CD4-positive, alpha-beta memory T cell (primary cell): ENCODE results near the gene AURKA. TPM values are rescaled to one million over a fixed set of nuclear protein-coding genes. Genes with fewer than 3 reads are reported as not detected.

Source experiments
- CTCF ChIA-PET: fragments of 350-600 bp; sonication (Branson Sonifier 250); formaldehyde crosslinking; loops from one replicate; lab custom pipeline; 2021; ENCODE audit warnings: inconsistent platforms; ENCODE audit not compliant: partially characterized antibody; lab: Charles Lee
- POLR2A ChIA-PET: fragments of 350-600 bp; sonication (Branson Sonifier 250); formaldehyde crosslinking; loops from one replicate; lab custom pipeline; 2021; ENCODE audit not compliant: partially characterized antibody; lab: Charles Lee
- DNase-seq, 5 donors: peaks; one replicate each; pipeline versions ENCODE4 v3.0.0 to v3.0.0-alpha.2; 2020 to 2022; ENCODE audit warnings: mixed read lengths in 1 of 5
- H3K27ac ChIP-seq: one replicate; pipeline ENCODE4 v1.7.0; 2013; ENCODE audit warnings: low read depth, low read length
- H3K27me3 ChIP-seq: 2 replicates; pipeline ENCODE4 v1.7.0; 2013; ENCODE audit warnings: mild to moderate bottlenecking, low read length, moderate library complexity; ENCODE audit not compliant: insufficient read depth
- H3K36me3 ChIP-seq: 2 replicates; pipeline ENCODE4 v1.7.0; 2013; ENCODE audit warnings: mild to moderate bottlenecking, low read length, moderate library complexity; ENCODE audit not compliant: insufficient read depth
- H3K4me1 ChIP-seq: 2 replicates; pipeline ENCODE4 v1.7.0; 2013; ENCODE audit warnings: mild to moderate bottlenecking, low read length, moderate library complexity; ENCODE audit not compliant: insufficient read depth
- H3K4me3 ChIP-seq, 2 donors: one replicate each; pipeline ENCODE4 v1.7.0; 2013; ENCODE audit warnings: low read length in 2 of 2, mild to moderate bottlenecking in 1 of 2
- H3K9me3 ChIP-seq, 2 donors: one replicate each; pipeline ENCODE4 v1.7.0; 2013; ENCODE audit warnings: low read length in 2 of 2, control low read depth in 1 of 2; ENCODE audit not compliant: control insufficient read depth in 1 of 2
- H3K27ac Mint-ChIP-seq, 7 donors: one replicate each; pipeline ENCODE4 v1.8.0; 2020 to 2021; ENCODE audit warnings: mixed read lengths in 7 of 7, mild to moderate bottlenecking in 6 of 7, inconsistent platforms in 3 of 7, moderate library complexity in 3 of 7
- H3K27me3 Mint-ChIP-seq, 2 donors: one replicate each; pipeline ENCODE4 v1.8.0; 2020 to 2021; ENCODE audit warnings: mixed read lengths in 2 of 2
- H3K36me3 Mint-ChIP-seq, 2 donors: one replicate each; pipeline ENCODE4 v1.8.0; 2020 to 2021; ENCODE audit warnings: mixed read lengths in 2 of 2, inconsistent platforms in 1 of 2, mild to moderate bottlenecking in 1 of 2
- H3K4me1 Mint-ChIP-seq, 4 donors: one replicate each; pipeline ENCODE4 v1.8.0; 2020 to 2021; ENCODE audit warnings: mixed read lengths in 4 of 4, mild to moderate bottlenecking in 1 of 4
- H3K4me3 Mint-ChIP-seq, 8 donors: one replicate each; pipeline ENCODE4 v1.8.0; 2020 to 2021; ENCODE audit warnings: mixed read lengths in 8 of 8, mild to moderate bottlenecking in 7 of 8, moderate library complexity in 6 of 8, inconsistent platforms in 3 of 8
- H3K9me3 Mint-ChIP-seq, 8 donors: one replicate each; pipeline ENCODE4 v1.8.0; 2020 to 2021; ENCODE audit warnings: mixed read lengths in 8 of 8, mild to moderate bottlenecking in 5 of 8, inconsistent platforms in 3 of 8, moderate library complexity in 1 of 8
- intact Hi-C: fragments of 100-400 bp; cut with micrococcal nuclease; formaldehyde crosslinking; loops from one replicate; pipeline ENCODE4 v1.15.1; 2023
- polyA plus RNA-seq, 2 donors: library from polyadenylated mRNA; unstranded; fragments of 300-500 nt; fragmentation: Illumina TruSeq; gene quantifications; one replicate each; pipeline ENCODE4 v1.2.3, GENCODE V29; 2021
- total RNA-seq, 2 experiments: library from RNA; stranded (reverse); gene quantifications; one replicate each; pipeline ENCODE4 v1.2.3, GENCODE V29; 2021

AURKA gene
- total and polyA plus RNA-seq, 4 experiments from 2014 or later = 0.81 to 2.8 (median 1.5) TPM

DNA sequence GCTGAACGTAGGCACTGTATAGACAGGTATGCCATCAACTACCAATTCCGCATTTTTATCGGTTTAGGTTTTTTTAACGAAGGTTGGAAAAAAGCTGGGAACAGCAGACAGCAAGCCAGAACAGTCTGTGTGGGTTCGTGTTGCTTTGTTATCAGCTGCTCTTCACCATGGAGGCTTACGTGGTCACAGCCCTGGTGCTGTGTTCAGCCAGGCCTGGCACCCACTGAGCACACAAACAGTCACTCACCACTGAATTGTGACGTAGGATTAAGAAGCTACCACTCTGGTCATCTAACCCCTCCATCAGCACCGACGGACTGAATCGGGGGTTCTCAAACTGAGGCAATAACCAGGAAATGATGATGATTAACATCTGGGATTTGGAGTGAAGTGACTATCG lies 20.0 kb downstream of the AURKA start:
- H3K4me3 ChIP-seq = no peak overlapping the region
- H3K4me1 ChIP-seq = peaks cover 8% of the 10 kb centered on the region
- H3K9me3 ChIP-seq = no peaks in the 10 kb centered on the region
- ChIA-PET POLR2A (interaction anchor here (1.3 kb wide), 1 partner anchor 10 kb away, joined by 7 read pairs; no protein-coding TSS in a partner anchor), CTCF (interaction anchor here (0.7 kb wide), 1 partner anchor 34 kb away, joined by 3 read pairs; no protein-coding TSS in a partner anchor)
- H3K27ac ChIP-seq = no peak overlapping the region
- no peaks in the 10 kb centered on the region for H3K36me3 ChIP-seq
- Mint-ChIP-seq H3K27me3 (no peaks in the 10 kb centered on the region), H3K36me3 (peaks cover 12 to 26% of the 10 kb centered on the region in 2 donors), H3K27ac (no peak overlapping the region), H3K4me1 (peaks cover 10 to 22% (median 13%) of the 10 kb centered on the region in 4 donors), H3K4me3 (no peak overlapping the region), H3K9me3 (no peaks in the 10 kb centered on the region)
- intact Hi-C loops = no loop called here
- no peaks in the 10 kb centered on the region for H3K27me3 ChIP-seq
- no peak for DNase-seq

DNA sequence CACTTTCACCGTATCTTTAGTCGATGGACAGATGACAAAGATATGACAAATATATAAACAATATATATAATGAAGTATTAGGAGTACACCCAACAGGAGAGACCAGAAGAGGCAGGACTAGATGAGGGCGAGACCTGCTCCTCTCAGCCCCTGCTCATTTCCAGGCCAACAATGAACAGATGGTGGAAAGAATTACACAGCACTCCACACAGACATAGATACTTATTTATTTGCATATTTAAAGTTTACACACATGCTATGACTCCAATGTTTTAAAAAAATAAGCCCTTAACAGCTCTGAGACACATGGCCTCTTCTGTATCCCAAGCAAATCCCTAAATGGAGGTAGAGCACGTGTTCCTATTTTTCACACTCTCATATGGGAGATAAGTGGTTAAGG lies 22.8 kb downstream of the AURKA start:
- H3K9me3 Mint-ChIP-seq = no peaks in the 10 kb centered on the region
- no peak for DNase-seq
- no peak overlapping the region for H3K27ac Mint-ChIP-seq
- H3K9me3 ChIP-seq = no peaks in the 10 kb centered on the region
- ChIA-PET CTCF (no interaction called here), POLR2A (interaction anchor here (3.1 kb wide), 1 partner anchor 22 kb away, joined by 10 read pairs; the partner anchor contains the start of genes AURKA and CSTF1)
- no peak overlapping the region for H3K27ac ChIP-seq
- H3K4me1 ChIP-seq = peaks cover 8% of the 10 kb centered on the region
- peaks cover 28 to 47% of the 10 kb centered on the region in 2 donors for H3K36me3 Mint-ChIP-seq
- no peak overlapping the region for H3K4me3 Mint-ChIP-seq
- intact Hi-C loops = no loop called here
- H3K4me1 Mint-ChIP-seq = peaks cover 5 to 17% (median 12%) of the 10 kb centered on the region in 4 donors
- H3K27me3 ChIP-seq = no peaks in the 10 kb centered on the region
- no peaks in the 10 kb centered on the region for H3K27me3 Mint-ChIP-seq
- peaks cover 7% of the 10 kb centered on the region for H3K36me3 ChIP-seq
- no peak overlapping the region for H3K4me3 ChIP-seq

DNA sequence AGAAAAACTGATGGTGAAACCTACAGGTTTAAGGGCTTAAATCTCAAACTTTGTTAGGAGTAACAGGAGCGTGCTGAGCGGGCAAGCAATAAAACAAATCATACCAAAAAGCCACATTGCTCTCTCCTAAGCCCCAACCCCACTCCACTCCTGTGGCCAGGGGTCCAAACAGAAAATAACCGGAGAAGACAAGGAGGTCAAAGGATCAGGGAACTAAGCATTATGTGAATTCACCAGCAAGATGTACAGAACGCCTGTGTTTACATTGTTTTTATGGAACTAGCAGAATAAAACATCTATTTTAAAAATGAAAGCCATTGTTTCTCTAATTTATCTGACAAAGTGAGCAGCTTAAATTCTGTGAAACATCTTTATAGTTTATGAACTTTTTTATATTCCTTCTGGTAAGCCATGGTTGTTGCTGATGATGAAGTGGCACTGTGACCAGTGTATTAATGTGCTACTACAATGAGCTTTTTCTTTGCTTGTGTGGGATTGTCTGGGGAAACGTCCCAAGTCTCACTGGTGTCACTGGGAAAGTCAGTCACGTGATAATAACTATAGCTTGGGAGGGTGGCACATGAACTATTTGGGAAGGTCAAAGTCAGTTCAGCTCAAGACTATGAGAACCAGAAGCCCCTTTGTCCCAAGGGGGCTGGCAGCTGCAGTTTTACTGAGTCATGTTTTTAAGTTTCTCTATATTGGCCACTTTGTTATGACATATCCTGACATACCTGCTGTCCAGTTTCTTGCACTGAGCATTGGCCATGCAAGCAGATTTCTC lies 23.5 kb downstream of the AURKA start:
- Mint-ChIP-seq H3K27ac (peak overlapping the region in 3 of 7 donors; percentile 5 to 39 (median 29)), H3K9me3 (no peaks in the 10 kb centered on the region), H3K27me3 (no peaks in the 10 kb centered on the region), H3K4me3 (no peak overlapping the region), H3K36me3 (peaks cover 28 to 51% of the 10 kb centered on the region in 2 donors), H3K4me1 (peaks cover 5 to 17% (median 8%) of the 10 kb centered on the region in 4 donors)
- CTCF ChIA-PET = no interaction called here
- intact Hi-C loops = no loop called here
- Histone ChIP-seq H3K4me3 (no peak overlapping the region), H3K9me3 (no peaks in the 10 kb centered on the region), H3K4me1 (peaks cover 8% of the 10 kb centered on the region), H3K36me3 (peaks cover 7% of the 10 kb centered on the region), H3K27ac (no peak overlapping the region), H3K27me3 (no peaks in the 10 kb centered on the region)
- POLR2A ChIA-PET = interaction anchor here (3.1 kb wide), 1 partner anchor 23 kb away, joined by 10 read pairs; the partner anchor contains the start of genes AURKA and CSTF1
- DNase-seq = no peak

DNA sequence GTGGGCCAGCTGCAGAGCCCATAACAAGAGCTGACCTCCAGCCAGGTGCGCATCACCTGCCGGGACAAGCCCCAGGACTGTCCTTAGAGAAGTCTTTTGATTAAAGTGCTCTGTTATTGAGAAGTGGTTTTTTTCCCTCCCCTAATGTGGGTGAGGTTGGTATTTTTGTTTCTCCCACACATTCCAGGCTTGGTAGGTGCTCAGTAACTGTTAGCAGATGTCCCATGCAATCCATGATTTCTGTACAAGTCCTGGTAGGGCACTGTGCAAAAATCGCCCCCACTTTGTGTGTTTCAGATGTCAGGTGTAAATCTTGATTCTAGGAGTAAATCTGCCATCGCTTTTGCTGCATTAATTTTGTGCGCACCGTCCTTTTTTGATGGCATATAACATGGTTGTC lies 28.5 kb downstream of the AURKA start:
- H3K4me1 Mint-ChIP-seq = peaks cover 8 to 28% (median 19%) of the 10 kb centered on the region in 4 donors
- CTCF ChIA-PET = no interaction called here
- Histone ChIP-seq H3K4me1 (peaks cover 12% of the 10 kb centered on the region), H3K27me3 (no peaks in the 10 kb centered on the region), H3K27ac (no peak overlapping the region), H3K9me3 (no peaks in the 10 kb centered on the region), H3K4me3 (no peak overlapping the region), H3K36me3 (peaks cover 7% of the 10 kb centered on the region)
- H3K36me3 Mint-ChIP-seq = peaks cover 28 to 40% of the 10 kb centered on the region in 2 donors
- intact Hi-C loops = no loop called here
- H3K27ac Mint-ChIP-seq = no peak overlapping the region
- H3K9me3 Mint-ChIP-seq = no peaks in the 10 kb centered on the region
- H3K27me3 Mint-ChIP-seq = no peaks in the 10 kb centered on the region
- POLR2A ChIA-PET = no interaction called here
- H3K4me3 Mint-ChIP-seq = no peak overlapping the region
- no peak for DNase-seq

DNA sequence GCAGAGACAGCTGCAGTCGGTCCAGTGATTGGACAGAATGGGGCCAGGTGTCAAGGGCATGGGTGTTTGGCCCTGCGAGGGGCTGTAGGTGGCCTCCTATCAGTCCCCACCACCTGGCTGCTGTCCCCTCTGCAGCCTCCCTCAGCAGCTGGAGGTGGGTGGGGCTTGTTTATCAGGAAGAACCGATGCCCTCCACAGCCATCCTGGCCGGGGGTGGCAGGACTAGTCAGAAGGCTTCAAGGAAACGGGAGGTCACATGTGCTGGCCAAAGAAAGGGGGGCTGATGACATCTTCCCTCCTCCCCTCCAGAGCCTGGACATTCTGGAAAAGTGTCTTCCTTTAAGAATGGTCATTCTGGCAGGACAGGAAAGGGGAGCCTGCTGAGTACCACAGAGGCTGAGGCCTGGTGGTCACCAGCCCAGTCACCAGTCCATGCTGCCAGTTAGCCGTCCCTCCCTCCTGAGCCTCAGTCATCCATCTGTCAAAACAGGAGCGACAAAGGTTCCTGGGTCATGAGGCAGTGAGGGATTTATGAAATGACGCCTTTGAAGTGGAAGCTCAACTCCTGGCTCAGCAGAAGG lies 29.1 kb downstream of the AURKA start:
- H3K36me3 ChIP-seq = peaks cover 7% of the 10 kb centered on the region
- H3K4me3 Mint-ChIP-seq = no peak overlapping the region
- no peak for DNase-seq
- peaks cover 12% of the 10 kb centered on the region for H3K4me1 ChIP-seq
- H3K27me3 Mint-ChIP-seq = no peaks in the 10 kb centered on the region
- ChIA-PET CTCF (no interaction called here), POLR2A (interaction anchor here (1.8 kb wide), 1 partner anchor 10 kb away, joined by 7 read pairs; no protein-coding TSS in a partner anchor)
- H3K9me3 ChIP-seq = no peaks in the 10 kb centered on the region
- no peak overlapping the region for H3K4me3 ChIP-seq
- peaks cover 10 to 33% (median 24%) of the 10 kb centered on the region in 4 donors for H3K4me1 Mint-ChIP-seq
- no peak overlapping the region for H3K27ac Mint-ChIP-seq
- no peaks in the 10 kb centered on the region for H3K27me3 ChIP-seq
- intact Hi-C loops = no loop called here
- H3K9me3 Mint-ChIP-seq = no peaks in the 10 kb centered on the region
- no peak overlapping the region for H3K27ac ChIP-seq
- peaks cover 25 to 38% of the 10 kb centered on the region in 2 donors for H3K36me3 Mint-ChIP-seq

DNA sequence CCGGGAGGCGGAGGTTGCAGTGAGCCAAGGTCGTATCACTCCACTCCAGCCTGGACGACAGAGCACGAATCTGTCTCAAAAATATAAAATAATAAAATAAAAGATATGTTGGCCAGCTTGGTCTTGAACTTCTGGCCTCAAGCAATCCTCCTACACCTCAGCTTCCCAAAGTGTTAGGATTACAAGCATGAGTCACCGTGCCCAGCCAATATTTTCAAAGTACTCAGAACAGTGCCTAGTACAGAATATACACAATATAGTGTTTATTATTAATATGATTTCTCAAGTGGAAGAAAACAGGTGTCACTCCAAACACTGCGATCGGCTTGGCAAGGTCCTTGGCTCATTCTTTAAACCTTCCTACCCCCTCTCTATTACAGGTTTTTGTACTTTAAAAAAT lies 30.1 kb downstream of the AURKA start:
- no peak for DNase-seq
- POLR2A ChIA-PET = interaction anchor here (0.6 to 1.8 kb wide), 2 partner anchors 11 kb away, joined by 3 to 7 read pairs; no protein-coding TSS in a partner anchor

DNA sequence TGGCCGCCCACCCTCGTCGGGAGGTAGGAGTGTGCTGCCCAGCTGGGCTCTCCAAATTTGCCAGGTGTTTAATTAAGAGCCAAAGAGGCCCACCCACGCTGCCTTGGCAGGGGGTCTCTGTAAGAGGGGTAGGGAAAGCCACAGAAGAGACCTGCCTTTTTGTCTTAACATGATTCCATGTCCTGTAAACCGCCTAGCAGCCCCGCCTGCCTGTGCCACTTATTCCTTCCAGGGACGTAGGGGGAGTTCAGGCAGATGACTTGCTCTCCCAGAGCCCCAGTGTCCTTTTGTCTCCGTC lies 31.2 kb downstream of the AURKA start:
- Mint-ChIP-seq H3K27me3 (no peaks in the 10 kb centered on the region), H3K27ac (peak overlapping the region in 2 of 7 donors; percentile 76 to 79), H3K4me3 (peak overlapping the region in 7 of 8 donors; percentile 52 to 92 (median 86)), H3K4me1 (peaks cover 10 to 37% (median 27%) of the 10 kb centered on the region in 4 donors), H3K9me3 (no peaks in the 10 kb centered on the region), H3K36me3 (peaks cover 7 to 17% of the 10 kb centered on the region in 2 donors)
- Histone ChIP-seq H3K4me1 (peaks cover 12% of the 10 kb centered on the region), H3K9me3 (no peaks in the 10 kb centered on the region), H3K27ac (no peak overlapping the region), H3K4me3 (no peak overlapping the region), H3K27me3 (no peaks in the 10 kb centered on the region), H3K36me3 (peaks cover 1% of the 10 kb centered on the region)
- CTCF ChIA-PET = no interaction called here
- intact Hi-C loops = no loop called here
- POLR2A ChIA-PET = no interaction called here
- no peak for DNase-seq

More for the DNA sequence above, 30.1 kb downstream of the AURKA start:
- Mint-ChIP-seq H3K4me3 (no peak overlapping the region), H3K4me1 (peaks cover 10 to 37% (median 27%) of the 10 kb centered on the region in 4 donors), H3K9me3 (no peaks in the 10 kb centered on the region), H3K36me3 (peaks cover 16 to 28% of the 10 kb centered on the region in 2 donors), H3K27me3 (no peaks in the 10 kb centered on the region), H3K27ac (no peak overlapping the region)
- Histone ChIP-seq H3K4me1 (peaks cover 12% of the 10 kb centered on the region), H3K4me3 (no peak overlapping the region), H3K27me3 (no peaks in the 10 kb centered on the region), H3K36me3 (peaks cover 7% of the 10 kb centered on the region), H3K27ac (no peak overlapping the region), H3K9me3 (no peaks in the 10 kb centered on the region)
- CTCF ChIA-PET = no interaction called here
- intact Hi-C loops = no loop called here
